GOT3 (cell line): ENCODE measurements around the gene NCAPH2.

ENCODE experiments used
- DNase-seq: peaks from one replicate; lab custom pipeline; 2025; ENCODE audit warnings: mixed read lengths; lab: John Stamatoyannopoulos, UW

Gene NCAPH2

GRCh38 chr22:50507991-50508884 lies at the start of gene NCAPH2:
NCAPH2 (plus strand) TSS chr22:50508224; CDS start chr22:50508338, 114 bp downstream.
- DNase-seq = peak; percentile 98

- DNase-seq = no peak
These were observed 49.0 kb upstream of the NCAPH2 start for GRCh38 chr22:50459016-50459415.

GRCh38 chr22:50459496-50460140 lies 48.4 kb upstream of the NCAPH2 start:
- no peak for DNase-seq

- DNase-seq = no peak
These were observed 47.1 kb upstream of the NCAPH2 start for GRCh38 chr22:50460938-50461337.

- DNase-seq = no peak
These were observed 46.5 kb upstream of the NCAPH2 start for GRCh38 chr22:50461536-50461935.

- DNase-seq = no peak
These were observed 46.0 kb upstream of the NCAPH2 start for GRCh38 chr22:50461979-50462540.

- no peak for DNase-seq
These were observed 44.7 kb upstream of the NCAPH2 start for GRCh38 chr22:50463188-50463900.

- no peak for DNase-seq
These were observed 43.6 kb upstream of the NCAPH2 start for GRCh38 chr22:50464451-50464850.

GRCh38 chr22:50465066-50465930 lies 42.7 kb upstream of the NCAPH2 start:
- no peak for DNase-seq

GRCh38 chr22:50467341-50467740 lies 40.7 kb upstream of the NCAPH2 start:
- no peak for DNase-seq

- DNase-seq = no peak
These were observed 40.1 kb upstream of the NCAPH2 start for GRCh38 chr22:50467773-50468440.

- DNase-seq = no peak
These were observed 39.4 kb upstream of the NCAPH2 start for GRCh38 chr22:50468626-50469025.

- peak; percentile 43 for DNase-seq
These were observed 38.4 kb upstream of the NCAPH2 start for GRCh38 chr22:50469377-50470305.

- no peak for DNase-seq
These were observed 37.5 kb upstream of the NCAPH2 start for GRCh38 chr22:50470491-50470890.

- no peak for DNase-seq
These were observed 36.7 kb upstream of the NCAPH2 start for GRCh38 chr22:50471197-50471847.

- DNase-seq = no peak
These were observed 36.1 kb upstream of the NCAPH2 start for GRCh38 chr22:50471962-50472361.

- no peak for DNase-seq
These were observed 34.9 kb upstream of the NCAPH2 start for GRCh38 chr22:50473088-50473487.

GRCh38 chr22:50473855-50474671 lies 34.0 kb upstream of the NCAPH2 start:
- no peak for DNase-seq
